Endothelial cell (in vitro differentiated cells): ENCODE measurements around the gene SIL1. TPM values are rescaled to one million over a fixed set of nuclear protein-coding genes. Genes with fewer than 3 reads are reported as not detected.

Experiments used
- DNase-seq: peaks from one replicate; pipeline ENCODE4 v3.0.0; 2021; ENCODE audit warnings: low spot score
- H3K27ac Mint-ChIP-seq: one replicate; pipeline ENCODE4 v1.8.0; 2021; ENCODE audit warnings: mixed read lengths, inconsistent platforms; ENCODE audit not compliant: unreplicated experiment
- H3K27me3 Mint-ChIP-seq: one replicate; pipeline ENCODE4 v1.8.0; 2021; ENCODE audit warnings: mild to moderate bottlenecking, moderate library complexity, mixed read lengths, inconsistent platforms; ENCODE audit not compliant: unreplicated experiment
- H3K36me3 Mint-ChIP-seq: one replicate; pipeline ENCODE4 v1.8.0; 2021; ENCODE audit warnings: mild to moderate bottlenecking, low read depth, mixed read lengths, inconsistent platforms; ENCODE audit not compliant: unreplicated experiment
- H3K4me1 Mint-ChIP-seq: one replicate; pipeline ENCODE4 v1.8.0; 2021; ENCODE audit warnings: mild to moderate bottlenecking, mixed read lengths, inconsistent platforms; ENCODE audit not compliant: unreplicated experiment
- H3K4me3 Mint-ChIP-seq: one replicate; pipeline ENCODE4 v1.8.0; 2021; ENCODE audit warnings: mild to moderate bottlenecking, mixed read lengths, inconsistent platforms; ENCODE audit not compliant: unreplicated experiment
- H3K9me3 Mint-ChIP-seq: one replicate; pipeline ENCODE4 v1.8.0; 2021; ENCODE audit warnings: mixed read lengths, inconsistent platforms; ENCODE audit not compliant: unreplicated experiment
- total RNA-seq: library from RNA; stranded (reverse); fragmentation: NEBNext Ultra II Directional; extraction: Animal tissue kit (Norgen Biotek cat#: 25700); gene quantifications from one replicate; pipeline ENCODE4 v1.2.1, GENCODE V29; 2021; ENCODE audit not compliant: unreplicated experiment
- TF ChIP-seq, protein P1 (sequence below): fragments of 200-600 bp; sonication (generic); IDR thresholded peaks from one replicate; pipeline ENCODE4 v1.5.0; 2021; ENCODE audit warnings: antibody characterized with exemption; ENCODE audit not compliant: unreplicated experiment

SIL1 gene
- total RNA-seq, 1 donor from 2014 or later: 35.6 TPM

DNA sequence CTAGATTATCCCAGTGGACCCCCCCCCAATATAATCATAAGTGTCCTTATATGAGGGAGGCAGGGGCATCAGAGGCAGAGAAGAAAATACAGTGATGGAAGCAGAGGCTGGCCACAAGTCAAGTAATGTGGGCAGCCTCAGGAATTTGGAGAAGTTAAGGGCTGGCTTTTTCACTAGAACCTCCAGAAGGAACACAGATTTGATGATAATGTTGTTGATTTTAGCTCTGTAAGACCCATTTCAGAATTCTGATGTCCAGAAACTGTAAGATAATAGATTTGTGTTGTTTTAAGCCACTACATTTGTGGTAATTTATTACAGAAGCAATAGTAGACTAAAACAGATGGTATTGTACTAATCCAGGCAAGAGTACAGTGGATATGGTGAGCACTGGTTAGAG is 286.7 kb downstream of the SIL1 start:
- Mint-ChIP-seq H3K4me3 (no peak overlapping the region), H3K27me3 (peaks cover 16% of the 10 kb centered on the region), H3K36me3 (peaks cover 33% of the 10 kb centered on the region), H3K27ac (peak overlapping the region; percentile 11), H3K9me3 (no peaks in the 10 kb centered on the region), H3K4me1 (peaks cover 20% of the 10 kb centered on the region)
- DNase-seq: no peak
- TF ChIP-seq, protein P1, sequence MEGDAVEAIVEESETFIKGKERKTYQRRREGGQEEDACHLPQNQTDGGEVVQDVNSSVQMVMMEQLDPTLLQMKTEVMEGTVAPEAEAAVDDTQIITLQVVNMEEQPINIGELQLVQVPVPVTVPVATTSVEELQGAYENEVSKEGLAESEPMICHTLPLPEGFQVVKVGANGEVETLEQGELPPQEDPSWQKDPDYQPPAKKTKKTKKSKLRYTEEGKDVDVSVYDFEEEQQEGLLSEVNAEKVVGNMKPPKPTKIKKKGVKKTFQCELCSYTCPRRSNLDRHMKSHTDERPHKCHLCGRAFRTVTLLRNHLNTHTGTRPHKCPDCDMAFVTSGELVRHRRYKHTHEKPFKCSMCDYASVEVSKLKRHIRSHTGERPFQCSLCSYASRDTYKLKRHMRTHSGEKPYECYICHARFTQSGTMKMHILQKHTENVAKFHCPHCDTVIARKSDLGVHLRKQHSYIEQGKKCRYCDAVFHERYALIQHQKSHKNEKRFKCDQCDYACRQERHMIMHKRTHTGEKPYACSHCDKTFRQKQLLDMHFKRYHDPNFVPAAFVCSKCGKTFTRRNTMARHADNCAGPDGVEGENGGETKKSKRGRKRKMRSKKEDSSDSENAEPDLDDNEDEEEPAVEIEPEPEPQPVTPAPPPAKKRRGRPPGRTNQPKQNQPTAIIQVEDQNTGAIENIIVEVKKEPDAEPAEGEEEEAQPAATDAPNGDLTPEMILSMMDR: no peak

DNA sequence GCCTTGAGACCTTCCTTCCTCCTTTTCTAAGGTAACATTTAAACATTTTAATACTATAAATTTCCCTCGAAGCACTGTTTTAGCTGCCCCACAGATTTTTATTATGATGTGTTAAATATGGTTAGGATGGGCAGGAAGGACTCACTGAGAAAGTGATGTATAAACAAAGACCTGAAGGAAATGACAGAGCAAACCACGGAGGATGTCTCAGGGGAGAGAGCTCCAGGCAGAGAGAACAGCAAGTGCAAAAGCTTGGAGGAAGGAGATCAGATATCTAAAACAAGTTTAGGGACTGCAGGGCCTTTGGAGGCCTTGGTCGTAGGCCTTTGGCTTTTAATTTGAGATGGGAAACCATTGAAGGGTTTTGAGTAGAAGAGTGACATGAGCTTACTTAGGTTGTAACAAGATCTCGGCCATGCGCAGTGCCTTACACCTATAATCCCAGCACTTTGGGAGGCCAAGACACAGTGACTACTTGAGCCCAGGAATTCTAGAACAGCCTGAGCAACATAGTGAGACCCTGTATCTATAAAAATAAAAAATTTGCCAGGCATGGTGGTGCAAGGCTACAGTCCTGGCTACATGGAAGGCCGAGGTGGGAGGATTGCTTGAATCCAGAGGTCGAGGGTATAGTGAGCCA is 287.5 kb downstream of the SIL1 start:
- peak overlapping the region; percentile 89 for H3K27ac Mint-ChIP-seq
- TF ChIP-seq, protein P1: no peak
- H3K4me1 Mint-ChIP-seq: peaks cover 20% of the 10 kb centered on the region
- peaks cover 19% of the 10 kb centered on the region for H3K27me3 Mint-ChIP-seq
- no peak overlapping the region for H3K4me3 Mint-ChIP-seq
- H3K36me3 Mint-ChIP-seq: peaks cover 41% of the 10 kb centered on the region
- DNase-seq: no peak
- H3K9me3 Mint-ChIP-seq: no peaks in the 10 kb centered on the region

DNA sequence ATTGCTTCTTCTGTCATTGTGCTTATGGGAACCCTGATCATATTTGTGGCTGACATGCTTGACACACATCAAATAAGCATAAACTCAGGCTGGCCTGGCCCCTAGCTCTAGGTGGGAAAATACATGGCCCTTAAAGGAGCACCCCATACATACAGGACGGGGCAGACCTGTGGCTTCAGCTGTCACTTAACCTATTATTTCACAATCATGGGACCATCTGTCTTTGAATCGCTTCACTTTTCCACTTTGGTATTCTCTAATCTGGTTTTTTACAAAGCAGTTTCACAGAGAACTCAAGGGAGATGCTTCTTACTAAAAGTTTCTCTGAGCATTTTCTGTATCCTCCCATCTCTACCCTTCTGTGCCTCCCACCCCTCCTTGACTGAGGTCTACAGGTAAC is 288.4 kb downstream of the SIL1 start:
- Mint-ChIP-seq H3K36me3 (peaks cover 38% of the 10 kb centered on the region), H3K27ac (no peak overlapping the region), H3K9me3 (no peaks in the 10 kb centered on the region), H3K4me1 (peaks cover 20% of the 10 kb centered on the region), H3K4me3 (peak overlapping the region; percentile 60), H3K27me3 (peaks cover 19% of the 10 kb centered on the region)
- DNase-seq: no peak
- TF ChIP-seq, protein P1: no peak

DNA sequence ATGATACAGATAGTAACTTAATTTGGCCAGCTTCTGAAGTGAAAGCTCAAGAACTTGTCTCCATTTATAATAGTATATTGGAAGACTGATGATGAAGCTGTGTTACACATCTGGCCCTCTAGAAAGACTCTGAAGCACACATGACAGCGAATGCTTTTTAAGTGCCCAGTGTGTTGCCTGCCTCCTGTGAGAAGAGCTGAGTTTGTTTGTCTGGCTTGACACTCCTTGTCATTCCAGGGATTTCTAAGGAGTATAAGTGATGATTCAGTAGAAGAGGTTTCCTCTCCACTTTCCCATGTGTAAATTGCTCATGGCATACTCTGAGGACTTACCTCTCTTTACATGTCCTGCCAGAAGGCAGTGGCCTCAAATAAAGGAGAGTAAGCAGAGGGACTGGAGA is 292.6 kb downstream of the SIL1 start:
- no peak for DNase-seq
- no peak overlapping the region for H3K4me3 Mint-ChIP-seq
- H3K27me3 Mint-ChIP-seq: peaks cover 26% of the 10 kb centered on the region
- H3K27ac Mint-ChIP-seq: no peak overlapping the region
- TF ChIP-seq, protein P1: no peak
- no peaks in the 10 kb centered on the region for H3K9me3 Mint-ChIP-seq
- H3K4me1 Mint-ChIP-seq: peaks cover 43% of the 10 kb centered on the region
- H3K36me3 Mint-ChIP-seq: peaks cover 58% of the 10 kb centered on the region

DNA sequence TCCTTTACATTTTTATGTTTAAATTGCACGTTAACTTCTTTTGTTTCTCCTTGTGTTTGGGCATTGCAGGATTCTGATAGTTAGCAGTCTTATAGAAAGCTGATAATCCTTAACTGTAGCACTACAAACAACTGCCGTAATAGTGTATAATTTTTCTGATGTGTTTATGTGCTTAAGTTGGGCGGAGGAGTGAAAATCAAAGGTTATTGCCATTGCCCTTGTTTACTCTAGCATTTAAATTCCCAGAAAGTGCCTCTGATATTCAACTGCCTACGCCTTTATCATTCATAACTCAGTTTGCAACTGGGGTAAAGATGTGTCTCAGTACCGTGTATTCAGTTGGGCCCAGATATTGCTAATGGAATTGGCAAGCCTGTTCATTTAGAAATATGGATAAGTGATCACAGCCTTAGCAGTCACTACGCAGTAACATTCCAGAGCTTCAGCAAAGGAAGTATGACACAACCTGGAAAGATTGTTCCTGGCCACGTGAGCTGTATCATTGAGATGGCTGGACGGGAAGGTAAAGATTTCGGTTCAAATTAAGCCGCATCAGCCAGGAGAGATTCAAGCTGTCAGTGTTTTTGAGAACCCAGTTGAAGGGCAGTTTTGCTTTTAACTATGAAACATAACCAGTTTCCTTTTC is 294.9 kb downstream of the SIL1 start:
- no peak for DNase-seq
- Mint-ChIP-seq H3K27ac (peak overlapping the region; percentile 81), H3K4me3 (peak overlapping the region; percentile 28), H3K36me3 (peaks cover 58% of the 10 kb centered on the region), H3K4me1 (peaks cover 54% of the 10 kb centered on the region), H3K9me3 (no peaks in the 10 kb centered on the region), H3K27me3 (peaks cover 19% of the 10 kb centered on the region)
- TF ChIP-seq, protein P1: no peak
